SU-DHL-6 (cell line): ENCODE results near the gene TRPM2.

Experiments used
- H2AFZ ChIP-seq: fragments of 200-600 bp; sonication (generic); 2 replicates; pipeline ENCODE4 v1.6.1; 2014; ENCODE audit warnings: low read depth, mild to moderate bottlenecking, moderate library complexity, mixed read lengths, antibody characterized with exemption, low read length; ENCODE audit not compliant: severe bottlenecking
- H3F3A ChIP-seq: fragments of 200-600 bp; shearing (Covaris generic); 2 replicates; pipeline ENCODE4 v1.6.0; 2016; ENCODE audit warnings: antibody characterized with exemption, mild to moderate bottlenecking; ENCODE audit not compliant: insufficient read depth
- H3K27ac ChIP-seq: fragments of 200-600 bp; sonication (generic); 2 replicates; pipeline ENCODE4 v1.5.1; 2016; ENCODE audit warnings: low read depth, mild to moderate bottlenecking, low read length, moderate library complexity, mixed read lengths
- H3K27me3 ChIP-seq: fragments of 200-600 bp; sonication (generic), shearing (Covaris generic); 2 replicates; pipeline ENCODE4 v1.6.0; 2014; ENCODE audit warnings: mild to moderate bottlenecking, low read length
- H3K36me3 ChIP-seq: fragments of 200-600 bp; sonication (generic); 2 replicates; pipeline ENCODE4 v1.6.1; 2014; ENCODE audit warnings: mild to moderate bottlenecking, low read length, mixed read lengths
- H3K4me2 ChIP-seq: fragments of 300-600, 200-600 bp; shearing (Covaris generic), sonication (generic); 2 replicates; pipeline ENCODE4 v1.6.0; 2014; ENCODE audit warnings: low read length, low read depth, mild to moderate bottlenecking; ENCODE audit not compliant: poor library complexity, severe bottlenecking
- H3K4me3 ChIP-seq: fragments of 200-600 bp; sonication (generic); 2 replicates; pipeline ENCODE4 v1.5.1; 2014; ENCODE audit warnings: antibody characterized with exemption, low read length, mild to moderate bottlenecking, mixed read lengths; ENCODE audit not compliant: insufficient read depth, poor library complexity, severe bottlenecking
- H3K79me2 ChIP-seq: fragments of 200-600 bp; sonication (generic); 2 replicates; pipeline ENCODE4 v1.6.1; 2014; ENCODE audit warnings: mild to moderate bottlenecking, low read length, moderate library complexity; ENCODE audit not compliant: insufficient read depth
- H3K9ac ChIP-seq: fragments of 200-600 bp; sonication (generic); 2 replicates; pipeline ENCODE4 v1.7.0; 2014; ENCODE audit warnings: mild to moderate bottlenecking, low read length
- H3K9me2 ChIP-seq: fragments of 200-600 bp; sonication (generic); replicated peaks from 2 replicates; pipeline ENCODE4 v1.6.1; 2014; ENCODE audit warnings: low read length; ENCODE audit not compliant: insufficient read depth
- H3K9me3 ChIP-seq: fragments of 200-600 bp; sonication (generic); 2 replicates; pipeline ENCODE4 v1.6.1; 2014; ENCODE audit warnings: low read length, mixed read lengths; ENCODE audit not compliant: insufficient read depth
- H4K20me1 ChIP-seq: fragments of 200-600 bp; sonication (generic); 2 replicates; pipeline ENCODE4 v1.6.1; 2014; ENCODE audit warnings: low read depth, mild to moderate bottlenecking, antibody characterized with exemption, low read length, moderate library complexity, mixed read lengths
- CTCF ChIP-seq: fragments of 200-600 bp; sonication (generic); IDR thresholded peaks from one replicate; pipeline ENCODE4 v1.5.1; 2017; ENCODE audit warnings: antibody characterized with exemption, mild to moderate bottlenecking, low read length, moderate library complexity; ENCODE audit not compliant: insufficient read depth, poor library complexity, severe bottlenecking
- EZH2phosphoT487 ChIP-seq: fragments of 200-600 bp; sonication (generic), shearing (Covaris generic); conservative IDR thresholded peaks from 2 replicates; pipeline ENCODE4 v1.6.1; 2018; ENCODE audit warnings: mild to moderate bottlenecking, antibody characterized with exemption, low read length, moderate library complexity, mixed read lengths

TRPM2 gene

DNA sequence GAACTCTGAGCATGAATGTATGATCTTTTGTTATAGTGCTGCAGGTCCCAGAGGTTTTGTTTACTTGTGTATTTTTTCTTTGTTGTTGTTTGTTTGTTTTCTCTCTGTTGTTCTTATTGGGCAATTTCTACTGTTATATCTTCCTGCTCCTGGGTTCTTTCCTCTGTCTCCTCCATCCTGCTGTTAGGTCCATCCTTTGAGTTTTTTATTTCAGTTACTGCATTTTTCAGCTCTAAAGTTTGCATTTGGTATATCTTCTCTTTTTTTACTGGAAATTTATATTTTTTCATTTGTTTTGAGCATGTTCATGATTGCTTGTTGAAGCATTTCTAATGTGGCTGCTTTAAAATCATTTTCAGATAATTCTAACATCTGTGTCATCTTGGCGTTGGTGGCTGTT is 9.9 kb downstream of the TRPM2 start:
- H3K4me2 ChIP-seq, result no peak overlapping the region
- H3K9ac ChIP-seq, result no peak overlapping the region
- no peaks in the 10 kb centered on the region for H3K27me3 ChIP-seq

DNA sequence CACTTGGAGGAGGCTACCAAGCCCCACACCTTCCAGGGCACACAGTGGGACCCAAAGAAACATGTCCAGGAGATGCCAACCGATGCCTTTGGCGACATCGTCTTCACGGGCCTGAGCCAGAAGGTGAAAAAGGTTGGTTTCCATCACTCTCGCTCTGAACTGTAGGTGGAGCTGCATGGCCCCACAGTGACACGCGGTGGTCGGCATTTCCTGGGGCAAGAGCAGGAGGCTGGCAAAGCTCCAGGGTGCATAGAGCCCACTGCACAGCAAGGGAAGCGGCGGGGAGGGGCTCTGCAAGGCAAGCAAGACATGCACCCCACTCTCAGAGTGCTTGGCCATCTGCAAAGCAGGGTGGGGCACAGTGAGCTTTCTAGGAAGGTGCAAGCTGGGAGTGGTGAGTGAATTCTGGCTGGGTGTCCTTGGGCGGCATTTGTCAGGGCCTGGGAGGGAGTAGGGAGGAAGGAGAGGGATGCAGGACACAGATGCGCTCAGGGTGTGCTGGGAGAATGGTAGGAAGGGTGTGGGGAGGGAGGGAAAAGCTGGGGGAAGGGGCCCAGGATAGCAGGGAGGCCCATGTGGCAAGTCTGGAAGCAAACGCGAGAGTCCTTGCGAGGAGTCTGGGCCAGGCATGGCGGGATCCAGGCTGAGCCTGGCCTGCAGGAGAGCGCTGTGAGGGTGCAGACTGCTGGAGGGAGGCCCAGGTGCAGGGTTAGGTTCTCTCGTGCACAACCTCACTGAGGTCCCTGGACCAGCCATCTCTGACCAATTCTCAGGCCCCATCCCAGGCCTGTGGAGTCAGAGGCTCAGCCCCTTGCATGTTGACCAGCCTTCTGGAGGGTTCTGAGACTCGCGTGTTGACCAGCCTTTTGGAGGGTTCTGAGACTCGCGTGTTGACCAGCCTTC is 11.0 kb downstream of the TRPM2 start:
- Histone ChIP-seq H4K20me1 (no peaks in the 10 kb centered on the region), H3K9me3 (no peaks in the 10 kb centered on the region), H3K36me3 (no peaks in the 10 kb centered on the region), H3K4me2 (no peak overlapping the region), H3K9me2 (no peaks in the 10 kb centered on the region), H3K27me3 (no peaks in the 10 kb centered on the region), H3K9ac (no peak overlapping the region), H3K27ac (no peak overlapping the region), H3K4me3 (no peak overlapping the region), H3K79me2 (no peaks in the 10 kb centered on the region), H2AFZ (no peak overlapping the region), H3F3A (no peaks in the 10 kb centered on the region)
- TF ChIP-seq CTCF (peak; percentile 17), EZH2phosphoT487 (no peak)

More for the DNA sequence above, 9.9 kb downstream of the TRPM2 start:
- no peak overlapping the region for H2AFZ ChIP-seq
- H3K4me3 ChIP-seq, result no peak overlapping the region
- no peaks in the 10 kb centered on the region for H3F3A ChIP-seq
- no peaks in the 10 kb centered on the region for H3K9me2 ChIP-seq
- no peak overlapping the region for H3K27ac ChIP-seq
- no peaks in the 10 kb centered on the region for H4K20me1 ChIP-seq
- no peaks in the 10 kb centered on the region for H3K79me2 ChIP-seq
- H3K36me3 ChIP-seq, result no peaks in the 10 kb centered on the region
- no peaks in the 10 kb centered on the region for H3K9me3 ChIP-seq
- TF ChIP-seq CTCF (no peak), EZH2phosphoT487 (no peak)

GRCh38 chr21:44365251-44365966 is 12.0 kb downstream of the TRPM2 start:
- Histone ChIP-seq H3K9me3 (no peaks in the 10 kb centered on the region), H3K79me2 (no peaks in the 10 kb centered on the region), H3K27me3 (no peaks in the 10 kb centered on the region), H3K4me3 (no peak overlapping the region), H3F3A (no peaks in the 10 kb centered on the region), H3K9ac (no peak overlapping the region), H3K4me2 (no peak overlapping the region), H3K27ac (no peak overlapping the region), H3K9me2 (no peaks in the 10 kb centered on the region), H3K36me3 (no peaks in the 10 kb centered on the region), H4K20me1 (no peaks in the 10 kb centered on the region), H2AFZ (no peak overlapping the region)
- no peak for TF ChIP-seq EZH2phosphoT487
- no peak for TF ChIP-seq CTCF
